GM12878 (cell line): ENCODE results near the gene ZNF407. TPM values are rescaled to one million over a fixed set of nuclear protein-coding genes. Genes with fewer than 3 reads are reported as not detected.

Experiments
- CEBPZ ChIP-seq: fragments of 150-350 bp; IDR thresholded peaks from 2 replicates; pipeline ENCODE4 v1.6.1; 2016; ENCODE audit warnings: low read depth, low read length
- CTCF ChIP-seq, 3 experiments: IDR thresholded peaks in 2 of 3; conservative IDR thresholded peaks in 1 of 3; 2 replicates each; pipeline ENCODE4 v1.5.1; 2011; ENCODE audit warnings: low read depth in 3 of 3, low read length in 3 of 3, mild to moderate bottlenecking in 3 of 3, control low read depth in 2 of 3, moderate library complexity in 2 of 3, inconsistent platforms in 1 of 3, mixed read lengths in 1 of 3; ENCODE audit not compliant: control insufficient read depth in 2 of 3, insufficient read depth in 1 of 3; ENCODE audit errors: extremely low read depth in 1 of 3
- HDGF ChIP-seq: fragments of 450-650 bp; IDR thresholded peaks from 2 replicates; pipeline ENCODE4 v1.6.1; 2016; ENCODE audit warnings: antibody characterized with exemption
- IKZF2 ChIP-seq, 2 experiments: fragments of 450-650 bp; IDR thresholded peaks; 2 replicates each; pipeline ENCODE4 v1.6.1; 2017; ENCODE audit warnings: mild to moderate bottlenecking in 2 of 2, moderate library complexity in 2 of 2
- LARP7 ChIP-seq: fragments of 450-650 bp; IDR thresholded peaks from 2 replicates; pipeline ENCODE4 v1.6.1; 2017; ENCODE audit warnings: mild to moderate bottlenecking
- NKRF ChIP-seq: fragments of 450-650 bp; conservative IDR thresholded peaks from 2 replicates; pipeline ENCODE4 v1.6.1; 2017; ENCODE audit warnings: mild to moderate bottlenecking, moderate library complexity
- PAX8 ChIP-seq: fragments of 450-650 bp; IDR thresholded peaks from 2 replicates; pipeline ENCODE4 v1.6.1; 2017; ENCODE audit warnings: mild to moderate bottlenecking, moderate library complexity
- SMAD5 ChIP-seq: IDR thresholded peaks from 2 replicates; pipeline ENCODE4 v1.6.1; 2016; ENCODE audit warnings: antibody characterized with exemption, low read depth
- SMC3 ChIP-seq: IDR thresholded peaks from 2 replicates; pipeline ENCODE4 v1.6.1; 2011; ENCODE audit warnings: low read length, improper control_type of control experiment, borderline replicate concordance
- TCF12 ChIP-seq: IDR thresholded peaks from 2 replicates; pipeline ENCODE4 v1.6.1; 2011; ENCODE audit warnings: low read depth, mild to moderate bottlenecking, low read length
- TCF3 ChIP-seq: IDR thresholded peaks from 2 replicates; pipeline ENCODE4 v1.6.1; 2012; ENCODE audit warnings: low read depth, mild to moderate bottlenecking, low read length, borderline replicate concordance; ENCODE audit not compliant: insufficient read depth
- ZBTB4 ChIP-seq: fragments of 450-650 bp; formaldehyde crosslinking; IDR thresholded peaks from 2 replicates; pipeline ENCODE4 v1.4.0; 2022; ENCODE audit warnings: mild to moderate bottlenecking, moderate library complexity
- polyA plus RNA-seq, 11 experiments: library from polyadenylated mRNA; depleted of rRNA in 4 of 11; unstranded in 6 of 11; stranded (reverse) in 5 of 11; fragments of >200 nt; fragmentation: Nextera tagmentation in 4 of 11; fragmentation: Illumina TruSeq in 1 of 11; extraction: Ambion mirVana in 4 of 11; extraction: Trizol in 1 of 11; gene quantifications; 1 replicate in 1 of 11; 2 replicates in 10 of 11; pipeline versions ENCODE4 v1.2.1 to v1.2.3, GENCODE V29; 2011 to 2016; ENCODE audit warnings: inconsistent platforms in 2 of 11, missing spikeins in 2 of 11, low read depth in 1 of 11
- total RNA-seq, 4 experiments: library from RNA; depleted of rRNA in 3 of 4; stranded (reverse); fragments of >200 nt in 3 of 4; fragmentation: Illumina TruSeq in 1 of 4; extraction: Trizol in 1 of 4; gene quantifications; 2 replicates each; pipeline versions ENCODE4 v1.2.1 to v1.2.3, GENCODE V29; 2013 to 2021

Gene ZNF407
- total and polyA plus RNA-seq, 10 of the 15 experiments (the other 5 are each of a cell fraction or from before 2014, with no cell fraction given), result 0.69 to 11.6 (median 5.3) TPM

GRCh38 chr18:74598350-74599001 lies 806 bp downstream of the ZNF407 start (continued):
- TF ChIP-seq PAX8, result no peak
- TF ChIP-seq LARP7, result peak; percentile 69; the same call in 1 of the 2 replicates
- TF ChIP-seq CEBPZ, result no peak
- TF ChIP-seq IKZF2 (IDR thresholded peaks at IDR 0.05), result 0 out of 4 replicates have a peak, but pooled peaks have one; percentile 21 to 25
- TF ChIP-seq SMC3, result peak; percentile 17; the same call in 1 of the 2 replicates
- TF ChIP-seq HDGF, result 0 out of 2 replicates have a peak, but pooled peaks have one; percentile 46
- TF ChIP-seq ZBTB4 (CRISPR knock-in tag), result no peak
- TF ChIP-seq CTCF (IDR thresholded peaks at IDR 0.05 in 2 of 3, conservative IDR thresholded peaks at IDR 0.05 in 1 of 3; ENCODE audit: control insufficient read depth in 2 of 3, extremely low read depth in 1 of 3, insufficient read depth in 1 of 3, low read depth in 3 of 3, low read length in 3 of 3), result peak in 2 of 3 experiments; percentile 5 to 37; a peak in 2 of 6 replicates
- no peak for TF ChIP-seq SMAD5
- peak; percentile 87 for TF ChIP-seq TCF12
- TF ChIP-seq NKRF, result peak; percentile 80
- TF ChIP-seq TCF3, result peak; percentile 73
- TF ChIP-seq, all 136 proteins: peak for 28
